ENCODE results near the gene PTPRN2. TPM values are rescaled to one million over a fixed set of nuclear protein-coding genes. Genes with fewer than 3 reads are reported as not detected.
A peak's percentile ranks its signal among the peaks of the same experiment; 100 is the strongest.
"Not testable (repeated sequence)": the region's sequence is repeated elsewhere in the genome, so short reads cannot be mapped to it uniquely, and the experiment has no call there.

PTPRN2 gene
- total RNA-seq, 1 donor, result 0.27 TPM

DNA sequence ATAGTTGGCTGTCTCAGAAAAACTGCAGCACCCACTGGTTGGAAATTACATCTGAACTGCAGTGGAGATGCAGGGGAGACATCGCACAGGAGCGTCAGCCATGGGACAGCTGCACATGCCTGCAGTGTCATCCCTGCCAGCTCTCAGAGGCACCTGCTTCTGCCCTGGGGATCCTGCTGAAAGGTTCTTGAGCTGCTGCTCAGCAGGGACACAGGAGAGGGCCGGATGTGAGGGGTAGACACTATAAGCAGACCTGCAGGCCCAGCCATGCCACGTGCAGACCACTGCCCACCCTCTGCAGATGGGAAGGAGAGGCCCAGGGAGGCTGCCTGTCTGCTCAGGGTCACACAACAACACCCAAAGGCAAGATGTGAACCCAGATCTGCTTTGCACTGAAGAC, 649.4 kb downstream of the PTPRN2 start:
- DNase-seq (ENCODE audit: low read depth in 2 of 3, low spot score in 2 of 3), result no peak

DNA sequence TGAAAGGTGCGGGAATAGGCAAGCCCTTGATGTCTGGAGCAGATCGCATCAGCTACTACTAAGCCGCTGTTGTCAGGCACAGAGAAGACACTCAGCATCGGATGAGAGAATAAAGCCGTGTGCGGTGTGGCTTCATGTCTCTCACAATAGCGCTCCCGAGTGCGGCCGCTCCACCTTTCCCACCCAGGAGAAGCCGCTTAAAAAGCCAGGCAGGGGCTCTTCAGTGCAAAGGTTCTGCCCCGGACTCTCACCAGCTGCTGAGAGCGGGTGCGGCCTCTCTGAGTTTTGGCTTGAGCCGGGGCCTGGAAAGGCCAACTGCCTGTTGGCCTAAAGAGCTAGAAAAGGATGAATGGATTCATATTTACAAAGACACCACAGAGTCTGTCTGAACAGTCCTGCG, 650.2 kb downstream of the PTPRN2 start:
- no peak for DNase-seq (ENCODE audit: low read depth in 2 of 3, low spot score in 2 of 3)

DNA sequence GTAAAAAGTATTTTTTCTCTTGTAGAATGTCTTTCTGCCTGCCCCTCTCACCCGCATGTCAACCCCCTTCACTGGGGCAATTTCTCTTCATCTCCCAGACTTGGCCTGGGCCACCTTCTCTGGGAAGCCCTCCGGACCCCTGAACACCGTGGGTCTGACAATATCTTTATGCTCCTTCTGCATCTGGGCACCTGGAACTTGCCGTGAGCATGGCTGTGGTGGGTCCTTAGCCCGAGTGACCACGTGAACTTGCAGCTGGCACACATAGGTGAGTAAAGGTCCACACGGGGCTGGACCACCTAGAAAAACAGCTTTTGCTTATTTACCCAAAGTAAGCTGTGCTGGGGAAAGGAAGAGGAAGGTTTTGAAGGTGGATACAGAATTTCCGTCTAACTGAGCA, 650.6 kb downstream of the PTPRN2 start:
- DNase-seq (ENCODE audit: low read depth in 2 of 3, low spot score in 2 of 3), result no peak

DNA sequence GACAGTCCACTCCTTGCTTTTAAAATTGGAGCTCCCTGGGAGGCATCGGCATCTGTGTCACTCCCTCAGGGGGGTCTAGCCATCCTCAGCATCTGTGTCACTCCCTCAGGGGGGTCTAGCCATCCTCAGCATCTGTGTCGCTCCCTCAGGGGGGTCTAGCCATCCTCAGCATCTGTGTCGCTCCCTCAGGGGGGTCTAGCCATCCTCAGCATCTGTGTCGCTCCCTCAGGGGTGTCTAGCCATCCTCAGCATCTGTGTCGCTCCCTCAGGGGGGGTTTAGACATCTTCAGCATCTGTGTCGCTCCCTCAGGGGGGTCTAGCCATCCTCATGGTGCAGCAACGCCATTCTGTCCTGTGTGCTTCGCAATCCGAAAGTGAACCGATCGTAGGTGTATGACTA, 651.9 kb downstream of the PTPRN2 start:
- DNase-seq (ENCODE audit: low read depth in 2 of 3, low spot score in 2 of 3), result not testable (repeated sequence)

GRCh38 chr7:157933219-157934155, 654.1 kb downstream of the PTPRN2 start:
- not testable (repeated sequence) for DNase-seq (ENCODE audit: low read depth in 2 of 3, low spot score in 2 of 3)

DNA sequence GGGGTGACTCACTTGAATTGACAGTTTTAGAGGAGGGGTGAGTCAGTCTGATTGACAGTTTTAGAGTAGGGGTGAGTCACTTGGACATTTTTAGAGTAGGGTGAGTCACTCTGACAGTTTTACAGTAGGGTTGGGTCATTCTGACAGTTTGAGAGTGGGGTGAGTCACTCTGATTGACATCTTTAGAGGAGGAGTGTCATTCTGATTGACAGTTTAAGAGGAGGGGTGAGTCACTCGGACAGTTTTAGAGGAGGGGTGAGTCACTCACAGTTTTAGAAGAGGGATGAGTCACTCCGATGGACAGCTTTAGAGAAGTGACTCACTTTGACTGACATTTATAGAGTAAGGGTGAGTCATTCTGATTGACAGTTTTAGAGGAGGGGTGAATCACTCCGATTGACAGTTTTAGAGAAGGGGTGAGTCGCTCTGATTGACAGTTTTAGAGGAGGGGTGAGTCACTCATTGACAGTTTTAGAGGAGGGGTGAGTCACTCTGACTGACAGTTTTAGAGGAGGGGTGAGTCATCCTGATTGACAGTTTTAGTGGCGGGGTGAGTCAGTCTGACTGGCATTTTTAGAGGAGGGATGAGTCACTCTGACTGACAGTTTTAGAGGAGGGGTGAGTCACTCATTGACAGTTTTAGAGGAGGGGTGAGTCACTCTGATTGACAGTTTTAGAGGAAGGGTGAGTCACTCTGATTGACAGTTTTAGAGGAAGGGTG, 655.0 kb downstream of the PTPRN2 start:
- peak in 2 of 3 donors; percentile 3 to 6 for DNase-seq (ENCODE audit: low read depth in 2 of 3, low spot score in 2 of 3)

DNA sequence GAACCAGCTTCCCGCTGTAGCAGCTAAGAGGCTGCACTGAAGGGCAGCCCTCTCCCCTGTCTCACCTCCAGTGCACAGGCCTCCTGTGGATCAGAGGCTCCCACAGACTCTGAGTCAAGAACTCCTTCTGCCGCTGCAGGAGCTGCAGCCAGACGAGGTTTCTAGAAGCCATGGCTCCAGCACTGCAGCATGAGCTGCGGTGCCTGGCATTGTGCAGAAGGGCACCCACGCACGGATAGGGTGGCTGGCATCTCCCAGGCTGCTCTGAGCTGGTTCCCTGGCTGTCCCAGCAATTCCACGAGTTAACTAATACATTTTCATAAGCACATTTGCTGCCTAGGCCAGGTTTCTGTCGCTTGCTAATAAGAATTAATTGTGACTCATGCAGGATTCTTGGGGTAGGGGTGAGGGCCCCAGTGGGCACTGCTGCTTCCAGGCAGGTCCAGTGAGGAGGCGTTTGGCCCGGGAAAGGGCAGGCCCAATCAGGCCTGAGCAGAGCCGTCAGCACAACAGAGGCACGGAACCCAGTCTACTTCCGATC, 656.6 kb downstream of the PTPRN2 start:
- no peak for DNase-seq (ENCODE audit: low read depth in 2 of 3, low spot score in 2 of 3)

DNA sequence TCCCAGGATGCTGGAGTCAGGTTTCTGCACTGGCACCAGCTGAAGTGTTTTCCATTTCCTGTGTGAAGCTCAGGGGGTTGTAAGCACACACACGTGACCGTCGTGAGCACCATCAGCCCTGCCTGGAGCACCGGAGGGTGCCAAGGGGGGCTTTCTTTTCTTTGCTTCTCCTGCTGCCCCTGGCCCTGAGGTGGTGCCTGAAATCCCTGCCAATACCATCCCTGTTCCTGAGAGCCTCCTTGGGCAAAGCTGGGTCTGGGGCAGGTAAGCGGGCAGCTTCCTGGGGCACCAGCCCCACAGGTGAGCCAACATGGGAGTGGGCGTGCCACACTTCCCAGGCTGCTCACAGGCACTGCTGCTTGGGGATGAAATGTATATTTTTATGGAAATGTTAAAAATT, 657.2 kb downstream of the PTPRN2 start:
- DNase-seq (ENCODE audit: low read depth in 2 of 3, low spot score in 2 of 3), result no peak

DNA sequence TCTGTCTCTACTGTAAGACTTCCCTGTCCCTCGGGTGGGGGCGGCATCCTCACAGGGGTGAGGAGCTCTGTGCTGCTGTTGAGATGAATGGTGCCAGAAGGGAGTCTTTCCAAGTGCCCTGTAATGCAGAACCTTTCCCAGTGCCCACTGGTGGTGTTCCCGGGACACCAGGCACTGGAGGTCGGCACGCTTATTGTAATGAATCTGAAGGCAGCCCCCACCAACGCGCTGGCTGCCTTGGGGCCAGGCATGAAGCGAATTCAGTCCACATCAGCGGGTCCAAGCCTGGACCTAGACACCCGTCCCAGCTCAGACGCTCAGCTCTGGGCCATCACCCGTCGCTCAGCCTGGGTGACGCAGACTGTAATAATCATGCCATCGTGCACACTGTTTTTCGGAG, 658.0 kb downstream of the PTPRN2 start:
- no peak for DNase-seq (ENCODE audit: low read depth in 2 of 3, low spot score in 2 of 3)

DNA sequence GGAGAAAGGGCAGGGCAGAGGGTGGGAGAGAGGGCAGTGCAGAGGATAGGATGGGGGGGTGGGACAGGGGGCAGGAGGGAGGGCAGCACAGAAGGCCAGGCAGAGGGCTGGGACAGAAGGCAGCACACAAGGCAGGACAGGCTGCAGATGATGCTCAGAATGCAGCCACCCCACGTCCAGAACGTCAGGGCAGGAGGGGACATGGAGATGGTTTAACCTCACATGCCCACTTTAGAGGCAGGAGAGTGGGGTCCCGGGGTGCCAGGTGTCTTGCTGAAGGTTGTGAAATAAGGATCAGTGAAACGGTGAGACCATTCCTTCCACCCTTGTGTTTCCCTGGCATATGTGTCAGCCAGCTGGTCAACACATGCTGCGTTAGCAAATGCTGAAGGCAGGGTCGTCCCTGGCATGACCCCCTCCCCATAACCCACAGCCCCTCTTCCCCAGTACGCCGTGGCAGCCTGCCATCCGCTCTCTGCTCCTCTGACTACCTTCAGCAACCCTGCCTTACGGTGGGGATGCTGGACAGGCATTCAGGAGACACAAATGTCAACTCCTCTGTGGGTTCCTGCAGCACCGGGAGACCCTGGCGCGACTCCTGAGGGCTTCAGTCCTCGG, 658.7 kb downstream of the PTPRN2 start:
- no peak for DNase-seq (ENCODE audit: low read depth in 2 of 3, low spot score in 2 of 3)

GRCh38 chr7:157928171-157928794, 659.3 kb downstream of the PTPRN2 start:
- no peak for DNase-seq (ENCODE audit: low read depth in 2 of 3, low spot score in 2 of 3)

GRCh38 chr7:157927313-157927925, 660.2 kb downstream of the PTPRN2 start:
- no peak for DNase-seq (ENCODE audit: low read depth in 2 of 3, low spot score in 2 of 3)

DNA sequence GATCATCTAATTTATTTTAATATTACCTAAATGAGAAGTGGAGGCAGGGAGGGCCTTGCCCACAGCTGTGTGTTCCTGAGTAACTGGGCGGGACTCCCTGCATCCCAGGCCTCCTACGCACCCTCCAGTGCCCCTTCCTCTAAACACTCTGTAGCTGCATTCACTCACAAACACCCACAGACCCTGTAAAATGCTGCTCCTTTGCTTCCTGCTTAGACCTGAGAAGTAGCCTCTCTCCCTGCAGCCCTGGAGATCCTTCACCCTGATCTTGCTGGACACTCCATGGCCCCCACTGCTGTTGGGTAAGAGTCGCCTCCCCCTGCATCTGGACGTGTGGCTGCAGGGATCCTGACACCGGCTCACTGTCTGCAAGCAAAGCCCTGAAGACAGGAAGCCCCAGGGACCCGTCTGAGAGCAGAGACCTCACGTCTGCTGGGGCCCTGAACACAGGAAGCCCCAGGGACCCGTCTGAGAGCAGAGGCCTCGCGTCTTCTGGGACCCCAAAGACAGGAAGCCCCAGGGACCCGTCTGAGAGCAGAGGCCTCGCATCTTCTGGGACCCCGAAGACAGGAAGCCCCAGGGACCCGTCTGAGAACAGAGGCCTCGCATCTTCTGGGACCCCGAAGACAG, 661.0 kb downstream of the PTPRN2 start:
- no peak for DNase-seq (ENCODE audit: low read depth in 2 of 3, low spot score in 2 of 3)

DNA sequence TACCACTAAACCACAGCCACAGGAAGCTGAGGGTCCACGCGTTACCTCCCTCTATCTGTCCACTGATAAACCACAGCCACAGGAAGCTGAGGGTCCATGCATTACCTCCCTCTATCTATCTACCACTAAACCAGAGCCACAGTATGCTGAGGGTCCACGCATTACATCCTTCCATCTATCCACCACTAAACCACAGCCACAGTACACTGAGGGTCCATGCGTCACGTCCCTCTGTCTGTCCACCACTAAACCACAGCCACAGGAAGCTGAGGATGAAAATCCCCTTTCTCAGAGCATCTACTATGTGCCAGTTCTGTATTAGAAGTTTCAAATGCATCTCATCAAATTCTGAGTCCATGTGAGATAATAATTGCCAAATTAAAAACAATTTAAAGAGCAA, 661.5 kb downstream of the PTPRN2 start:
- no peak for DNase-seq (ENCODE audit: low read depth in 2 of 3, low spot score in 2 of 3)

DNA sequence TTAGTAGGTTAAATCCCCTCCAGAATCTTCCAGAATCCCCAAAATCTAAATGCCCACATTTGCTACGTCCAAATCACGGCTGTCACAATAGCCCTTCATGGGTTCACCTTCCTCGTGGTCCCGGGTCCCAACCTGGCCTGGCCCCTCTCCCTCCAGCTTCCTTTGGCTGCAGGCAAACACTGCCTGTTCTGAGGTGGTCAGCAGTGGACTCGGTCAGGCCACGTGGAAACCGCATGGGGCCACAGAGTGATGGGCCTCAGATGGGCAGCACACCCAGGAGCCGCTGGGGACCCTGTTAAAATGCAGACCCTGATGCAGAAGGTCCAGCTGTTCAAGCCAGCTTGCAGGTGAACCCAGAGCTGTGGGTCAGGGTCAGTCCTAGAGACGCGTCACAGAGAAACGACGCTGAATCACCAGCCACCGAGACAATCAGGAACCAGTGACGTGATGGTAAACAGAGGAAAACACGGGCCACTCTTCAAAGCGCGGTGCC, 662.2 kb downstream of the PTPRN2 start:
- no peak for DNase-seq (ENCODE audit: low read depth in 2 of 3, low spot score in 2 of 3)

DNA sequence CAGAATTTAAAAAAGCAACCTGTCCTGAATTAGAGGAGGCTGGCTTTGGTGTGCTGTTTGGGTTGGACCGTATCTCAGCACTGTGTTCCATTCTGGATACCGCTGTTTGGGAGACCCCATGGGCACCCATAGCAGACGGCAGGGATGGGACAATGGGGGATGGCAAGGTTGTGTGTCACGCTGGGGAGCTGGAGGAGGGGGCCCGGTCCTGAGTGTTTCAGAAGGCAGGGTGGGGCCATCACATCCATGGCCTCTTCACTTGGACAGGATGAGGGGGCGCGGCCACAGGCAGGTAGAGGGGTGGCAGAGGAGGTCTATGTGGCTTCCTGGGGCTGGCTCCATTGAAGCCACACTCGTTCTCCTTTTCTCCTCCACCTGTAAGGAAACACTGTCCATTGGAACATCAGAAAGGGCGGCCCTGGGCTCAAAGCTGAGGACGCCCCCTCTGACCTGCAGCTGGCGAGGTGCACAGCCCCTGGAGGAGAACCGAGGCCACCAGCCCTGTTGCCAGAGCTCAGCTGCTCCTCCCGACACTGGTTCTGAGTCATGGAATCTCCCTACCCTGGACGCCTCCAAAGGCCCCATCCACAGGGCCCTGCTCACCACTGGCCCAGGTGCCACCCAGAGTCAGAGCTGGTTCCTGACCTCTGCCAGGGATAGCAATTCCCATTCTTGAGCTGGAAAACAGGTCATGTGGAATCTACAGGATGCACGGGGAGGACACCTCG, 663.6 kb downstream of the PTPRN2 start:
- DNase-seq (ENCODE audit: low read depth in 2 of 3, low spot score in 2 of 3), result no peak

GRCh38 chr7:157922576-157922975, 665.0 kb downstream of the PTPRN2 start:
- no peak for DNase-seq (ENCODE audit: low read depth in 2 of 3, low spot score in 2 of 3)

GRCh38 chr7:157918326-157919080, 669.1 kb downstream of the PTPRN2 start:
- DNase-seq (ENCODE audit: low read depth in 2 of 3, low spot score in 2 of 3), result no peak
